NCI-H2171 (cell line): ENCODE results near the gene MAN1C1.
"Not testable (repeated sequence)": the region's sequence is repeated elsewhere in the genome, so short reads cannot be mapped to it uniquely, and the experiment has no call there.

ENCODE experiments used
- DNase-seq: peaks from one replicate; lab custom pipeline; 2025; lab: John Stamatoyannopoulos, UW

Gene MAN1C1

GRCh38 chr1:25698252-25698651 is 81.7 kb downstream of the MAN1C1 start:
- no peak for DNase-seq

GRCh38 chr1:25699059-25699458 is 82.5 kb downstream of the MAN1C1 start:
- not testable (repeated sequence) for DNase-seq

DNA sequence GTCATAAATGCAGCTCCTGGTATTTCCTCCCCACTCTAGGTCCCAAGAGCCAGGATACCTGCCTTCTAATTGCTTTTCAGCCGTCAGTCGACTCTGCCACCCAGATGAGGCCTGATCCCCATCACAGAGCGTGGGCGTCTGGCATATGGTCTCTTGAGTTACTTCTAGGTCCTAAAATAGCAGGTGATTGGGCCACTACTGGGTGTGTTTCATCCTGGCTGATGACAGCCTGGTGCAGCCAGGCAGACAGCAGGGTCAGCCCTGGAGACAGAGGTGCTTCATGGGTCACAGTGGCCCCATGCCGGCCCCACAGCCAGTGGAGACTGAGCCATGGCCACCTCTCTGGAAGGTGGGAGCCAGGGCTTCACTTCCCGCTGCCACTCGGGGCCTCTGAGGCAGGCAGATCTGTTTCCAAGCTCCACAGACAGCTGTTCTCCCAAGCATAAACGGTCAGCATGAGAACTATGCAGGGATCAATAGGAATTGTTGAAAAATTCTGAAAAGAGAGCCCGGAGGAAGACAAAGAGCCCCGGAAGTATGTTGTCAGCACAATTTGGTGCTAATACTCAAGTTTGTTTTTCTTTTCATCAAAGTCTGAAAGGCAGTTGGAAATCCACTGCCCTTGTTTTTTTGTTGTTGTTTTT is 83.0 kb downstream of the MAN1C1 start:
- DNase-seq = peak; percentile 56

- no peak for DNase-seq
Observed at GRCh38 chr1:25700144-25700523, 83.5 kb downstream of the MAN1C1 start.

- no peak for DNase-seq
Observed at GRCh38 chr1:25700626-25701025, 84.0 kb downstream of the MAN1C1 start.

GRCh38 chr1:25701030-25701785 is 84.6 kb downstream of the MAN1C1 start:
- DNase-seq = no peak

DNA sequence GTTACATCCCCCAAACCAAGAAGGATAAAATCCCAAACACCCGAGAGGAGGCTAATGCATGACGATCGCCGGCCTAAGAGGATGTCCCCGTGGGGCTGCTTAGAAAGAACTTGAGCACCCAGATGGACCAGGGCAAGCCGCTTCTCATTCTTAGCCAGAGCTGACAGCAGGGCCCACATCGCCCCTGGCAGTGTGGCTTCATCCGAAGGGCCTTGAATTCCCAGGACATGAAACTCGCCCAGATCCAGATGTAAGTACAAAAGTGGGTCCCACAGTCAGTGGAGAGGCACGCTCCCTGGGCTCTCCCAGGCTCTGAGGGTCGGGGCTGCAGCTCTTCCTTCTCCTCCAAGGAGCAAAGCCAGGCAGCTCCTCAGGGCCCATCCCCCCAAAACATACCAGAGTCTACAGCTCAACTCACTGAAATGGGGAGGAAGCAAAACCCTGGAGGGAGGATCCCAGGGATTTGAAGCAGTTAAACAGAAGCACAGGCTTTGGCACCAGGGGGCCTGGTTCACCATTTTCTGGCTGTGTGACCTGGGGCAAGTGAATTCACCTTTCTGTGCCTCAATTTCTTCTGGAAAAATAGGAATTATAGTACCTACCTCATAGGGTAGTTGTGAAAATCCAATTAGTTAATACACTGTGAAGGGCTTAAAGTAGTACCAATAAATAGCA is 85.6 kb downstream of the MAN1C1 start:
- no peak for DNase-seq

GRCh38 chr1:25703041-25703440 is 86.5 kb downstream of the MAN1C1 start:
- no peak for DNase-seq

DNA sequence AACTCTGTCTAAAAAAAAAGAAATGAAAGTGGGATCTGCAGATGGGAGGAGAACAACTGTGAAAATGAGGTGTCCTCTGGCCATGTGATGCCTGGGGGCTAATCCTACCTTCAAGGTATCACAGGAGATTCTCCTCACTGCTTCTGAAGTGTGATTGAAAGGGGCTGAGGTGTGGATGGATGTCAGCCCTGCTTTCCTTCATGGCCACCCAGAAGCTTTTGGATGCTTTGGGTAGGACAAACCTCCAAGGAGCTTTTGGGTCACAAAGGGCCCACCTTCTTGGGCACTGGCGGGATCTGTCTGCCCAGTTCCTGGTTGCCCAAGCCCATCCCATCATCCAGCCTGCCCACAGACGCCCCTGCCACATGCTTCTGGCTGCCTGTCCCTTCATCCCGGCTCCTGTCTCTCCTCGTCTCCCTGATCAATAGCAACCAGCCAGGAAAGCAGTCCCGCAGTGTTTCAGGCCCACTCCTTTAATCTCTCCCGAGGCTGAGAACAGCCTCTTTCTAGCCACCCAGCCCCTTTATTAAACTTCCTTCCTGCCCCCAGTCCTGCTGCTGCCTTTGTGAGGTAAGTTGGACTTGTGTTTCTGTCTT is 87.2 kb downstream of the MAN1C1 start:
- DNase-seq = no peak

- no peak for DNase-seq
Observed at GRCh38 chr1:25704267-25704691, 87.7 kb downstream of the MAN1C1 start.

DNA sequence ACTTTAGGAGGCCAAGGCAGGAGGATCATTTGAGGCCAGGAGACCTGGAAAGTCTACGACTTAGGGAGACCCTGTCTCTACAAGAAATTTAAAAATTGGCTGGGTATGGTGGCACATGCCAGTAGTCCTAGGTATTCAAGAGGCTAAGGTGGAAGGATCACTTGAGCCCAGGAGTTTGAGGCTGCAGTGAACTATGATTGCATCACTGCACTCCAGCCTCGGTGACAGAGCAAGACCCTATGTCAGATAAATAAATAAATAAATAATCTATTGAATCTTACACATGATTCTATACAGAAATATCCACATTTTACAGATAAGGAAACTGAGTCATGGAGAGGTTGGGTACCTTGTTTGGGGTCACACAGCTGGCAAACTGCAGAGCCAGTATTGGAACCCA is 89.1 kb downstream of the MAN1C1 start:
- no peak for DNase-seq

- DNase-seq = no peak
Observed at GRCh38 chr1:25706146-25707089, 89.8 kb downstream of the MAN1C1 start.

DNA sequence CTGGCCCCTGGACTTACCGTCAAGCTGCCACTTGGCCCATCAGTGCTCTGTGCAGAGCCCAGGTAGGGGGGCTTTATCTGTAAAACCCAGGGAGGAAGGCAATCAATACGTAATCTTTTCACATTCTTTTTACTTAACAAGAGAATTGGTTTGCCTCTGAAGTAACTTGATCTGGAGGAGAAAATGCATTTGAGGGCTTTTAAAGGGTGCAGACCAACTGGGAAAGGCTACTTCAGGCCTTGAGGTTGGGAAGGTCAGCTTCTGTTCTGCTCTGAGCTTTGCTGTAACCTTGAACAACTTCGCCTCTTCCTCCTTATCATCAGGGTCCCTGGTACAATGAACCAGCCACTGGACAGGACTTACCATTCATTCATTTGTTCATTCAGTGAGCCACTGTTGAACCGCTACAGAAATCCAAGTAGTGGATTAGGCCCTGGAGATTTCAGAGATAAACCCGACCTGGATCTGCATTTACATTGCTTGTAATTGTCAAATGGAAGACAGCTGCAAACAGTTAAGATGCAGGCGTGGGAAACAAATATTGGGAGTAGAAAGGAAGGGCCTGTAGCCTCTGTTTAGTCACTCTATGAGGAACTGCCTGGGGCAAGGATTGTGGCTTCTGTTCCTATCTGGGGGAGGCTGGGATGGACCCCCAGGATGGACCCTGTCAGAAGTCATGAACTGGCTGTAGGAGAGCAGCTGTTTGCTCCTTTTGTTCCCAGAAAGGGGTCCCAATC is 90.9 kb downstream of the MAN1C1 start:
- no peak for DNase-seq

DNA sequence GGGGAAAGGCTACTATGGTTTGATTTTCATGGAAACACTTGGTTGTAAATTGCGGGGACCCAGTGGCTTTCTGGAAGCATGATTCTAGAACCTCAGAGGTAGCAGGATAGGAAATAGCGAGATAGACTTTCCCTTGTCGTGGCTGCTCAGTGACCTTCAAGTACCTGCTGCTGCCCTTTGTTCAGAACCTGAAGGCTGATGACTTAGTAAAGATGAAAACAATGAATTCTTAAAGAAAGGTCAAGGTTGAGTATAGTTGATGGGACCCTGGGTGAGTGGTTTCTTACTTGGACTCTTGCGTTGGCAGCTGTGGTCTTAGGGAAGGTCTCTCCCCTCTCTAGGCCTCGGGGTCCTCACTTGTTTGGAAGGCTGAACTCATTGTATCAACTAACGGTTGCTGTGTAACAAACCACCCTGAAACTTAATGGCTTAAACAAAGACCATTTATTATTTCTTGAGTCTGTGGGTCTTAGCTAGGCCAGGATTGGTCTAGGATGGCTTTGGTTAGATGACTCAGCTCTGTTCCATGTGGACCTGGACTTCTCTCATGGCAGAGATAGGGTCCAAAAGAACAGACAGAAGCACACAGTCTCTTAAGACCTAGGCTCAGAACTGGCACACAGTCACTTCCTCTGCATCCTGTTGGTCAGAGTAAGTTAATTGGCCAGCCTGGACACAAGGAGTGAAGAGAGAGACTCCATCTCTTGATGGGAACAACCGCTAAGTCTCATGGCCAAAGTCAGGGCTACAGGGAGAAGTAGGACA is 94.2 kb downstream of the MAN1C1 start:
- no peak for DNase-seq

DNA sequence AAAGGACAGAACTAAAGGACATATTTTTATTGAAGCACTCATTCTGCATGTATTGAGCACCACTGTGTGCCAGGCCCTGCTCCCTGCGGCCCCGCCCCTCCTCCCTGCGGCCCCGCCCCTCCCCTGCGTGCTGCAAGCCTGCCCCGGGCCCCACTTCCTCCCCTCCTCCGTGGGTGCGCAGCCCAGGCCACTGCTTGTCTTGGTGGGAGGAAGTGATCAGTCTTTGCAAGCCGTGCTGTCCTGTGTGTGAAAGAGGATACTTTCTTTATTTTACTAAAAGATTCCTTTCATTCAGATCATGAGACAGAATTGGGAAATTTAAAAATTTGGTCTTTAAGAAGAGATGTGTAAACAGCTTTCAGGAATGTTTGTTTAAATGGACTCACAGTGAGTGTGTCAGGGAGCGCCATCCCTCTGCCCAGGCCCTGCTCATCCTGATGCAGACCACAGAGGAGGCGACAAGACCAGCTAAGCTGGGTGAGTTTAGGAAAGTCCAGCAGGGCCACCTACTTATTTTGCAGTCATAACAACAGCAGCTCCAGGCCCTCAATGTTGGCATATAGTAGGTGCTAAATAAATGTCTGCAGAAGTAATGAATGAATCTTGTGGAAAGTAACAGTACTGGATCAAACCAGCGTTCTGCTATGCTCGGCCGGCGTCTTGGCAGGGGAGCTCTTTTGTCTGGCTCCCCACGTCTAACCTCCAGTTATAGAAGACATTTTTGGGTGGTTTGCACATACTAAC is 95.1 kb downstream of the MAN1C1 start:
- DNase-seq = no peak

- no peak for DNase-seq
Observed at GRCh38 chr1:25712299-25712970, 95.8 kb downstream of the MAN1C1 start.

DNA sequence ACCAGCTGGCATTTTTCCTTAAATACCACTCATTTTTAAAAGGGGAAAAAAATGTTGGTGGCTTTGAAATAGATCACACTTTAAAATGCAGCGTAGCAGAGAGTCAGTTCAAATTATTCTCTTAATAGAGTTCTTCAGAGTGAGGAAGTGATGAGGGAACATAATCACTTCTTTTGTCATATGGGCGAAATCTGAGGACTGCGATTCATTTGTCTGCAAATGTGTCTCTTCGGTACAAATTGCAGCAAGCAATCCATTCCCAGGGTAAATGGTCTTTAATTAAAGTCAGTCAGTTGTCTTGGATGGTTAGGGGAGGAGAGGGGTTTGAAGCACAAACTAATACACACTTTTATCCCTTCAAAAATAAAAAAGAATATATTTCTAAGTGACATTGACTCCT is 97.4 kb downstream of the MAN1C1 start:
- DNase-seq = no peak

- no peak for DNase-seq
Observed at GRCh38 chr1:25714372-25714931, 97.9 kb downstream of the MAN1C1 start.

DNA sequence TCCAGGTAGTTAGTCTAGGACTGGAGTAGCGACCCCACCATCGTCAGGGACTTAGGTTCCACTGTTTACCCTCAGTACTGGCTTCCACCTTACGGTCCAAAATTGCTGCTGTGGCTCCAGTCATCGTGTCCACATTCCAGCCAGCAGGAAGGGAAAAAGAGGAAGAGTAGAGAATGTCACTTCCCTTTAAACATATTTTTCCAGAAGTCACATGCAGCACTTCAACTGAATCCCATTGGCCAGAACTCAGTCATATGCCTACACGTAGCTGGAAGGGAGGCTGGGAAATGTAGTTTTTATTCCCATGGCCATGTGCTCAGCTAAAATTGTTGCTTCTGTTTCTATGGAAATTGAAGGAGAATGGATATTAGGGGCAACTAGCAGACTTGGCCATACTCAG is 99.3 kb downstream of the MAN1C1 start:
- no peak for DNase-seq
